ENCODE data around the gene HBZ.
"Not testable (repeated sequence)": the region's sequence is repeated elsewhere in the genome, so short reads cannot be mapped to it uniquely, and the experiment has no call there.

Gene HBZ

DNA sequence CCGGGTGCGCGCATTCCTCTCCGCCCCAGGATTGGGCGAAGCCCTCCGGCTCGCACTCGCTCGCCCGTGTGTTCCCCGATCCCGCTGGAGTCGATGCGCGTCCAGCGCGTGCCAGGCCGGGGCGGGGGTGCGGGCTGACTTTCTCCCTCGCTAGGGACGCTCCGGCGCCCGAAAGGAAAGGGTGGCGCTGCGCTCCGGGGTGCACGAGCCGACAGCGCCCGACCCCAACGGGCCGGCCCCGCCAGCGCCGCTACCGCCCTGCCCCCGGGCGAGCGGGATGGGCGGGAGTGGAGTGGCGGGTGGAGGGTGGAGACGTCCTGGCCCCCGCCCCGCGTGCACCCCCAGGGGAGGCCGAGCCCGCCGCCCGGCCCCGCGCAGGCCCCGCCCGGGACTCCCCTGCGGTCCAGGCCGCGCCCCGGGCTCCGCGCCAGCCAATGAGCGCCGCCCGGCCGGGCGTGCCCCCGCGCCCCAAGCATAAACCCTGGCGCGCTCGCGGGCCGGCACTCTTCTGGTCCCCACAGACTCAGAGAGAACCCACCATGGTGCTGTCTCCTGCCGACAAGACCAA, 20.0 kb downstream of the HBZ start, which contains the start of gene HBA2:
Gene HBA2, plus strand, starts transcription at position 503 of the 568 bp plus-strand sequence. Its CDS starts 37 bp downstream, at position 540.
- H3K23ac ChIP-seq (ENCODE audit: low read depth, low read length, poor library complexity); H3K79me1 ChIP-seq (ENCODE audit: low read depth, low read length); H3K4me2 ChIP-seq (ENCODE audit: insufficient read depth, low read length, poor library complexity, severe bottlenecking); H4K8ac ChIP-seq (ENCODE audit: low read depth, low read length); H4K91ac ChIP-seq (ENCODE audit: low read depth, low read length, poor library complexity); H3K4ac ChIP-seq (ENCODE audit: low read length); H2AFZ ChIP-seq (ENCODE audit: low read length); H3K9me3 ChIP-seq (replicated peaks in 1 of 2; ENCODE audit: control insufficient read depth in 2 of 2, insufficient read depth in 1 of 2, low read depth in 1 of 2, low read length in 2 of 2); H3K4me1 ChIP-seq (ENCODE audit: control insufficient read depth in 2 of 2, insufficient read depth in 1 of 2, low read depth in 1 of 2, low read length in 2 of 2); H2BK12ac ChIP-seq (ENCODE audit: low read length); H2BK5ac ChIP-seq (ENCODE audit: low read length); H3K9ac ChIP-seq (ENCODE audit: low read depth, low read length, poor library complexity); H3K18ac ChIP-seq (ENCODE audit: low read length); H3K27ac ChIP-seq (replicated peaks; ENCODE audit: low read length); H3K14ac ChIP-seq (ENCODE audit: low read length); H2BK15ac ChIP-seq (ENCODE audit: low read length); H2BK120ac ChIP-seq (ENCODE audit: low read depth, low read length); H3K4me3 ChIP-seq (ENCODE audit: low read length in 2 of 2); DNase-seq (ENCODE audit: low spot score); H3K36me3 ChIP-seq (replicated peaks in 1 of 2; ENCODE audit: control insufficient read depth in 2 of 2, insufficient read depth in 2 of 2, low read length in 2 of 2); H2AK5ac ChIP-seq (ENCODE audit: low read depth, low read length): not testable (repeated sequence)
- H3K27me3 ChIP-seq (ENCODE audit: control insufficient read depth in 3 of 3, insufficient read depth in 3 of 3, low read depth in 1 of 3, low read length in 3 of 3), result peaks cover 23 to 72% (median 66%) of the 10 kb centered on the region in 3 experiments
- no CpG with 5 or more reads among the region's 74 CpGs for WGBS, 2 donors (ENCODE audit: extremely low coverage in 2 of 2, insufficient read length in 2 of 2, insufficient replicate concordance in 1 of 2)

- H4K8ac ChIP-seq (ENCODE audit: low read depth, low read length); H2BK120ac ChIP-seq (ENCODE audit: low read depth, low read length); H3K14ac ChIP-seq (ENCODE audit: low read length); H3K4me1 ChIP-seq (ENCODE audit: control insufficient read depth in 2 of 2, insufficient read depth in 1 of 2, low read depth in 1 of 2, low read length in 2 of 2); H4K91ac ChIP-seq (ENCODE audit: low read depth, low read length, poor library complexity); H3K4me3 ChIP-seq (ENCODE audit: low read length in 2 of 2); H3K18ac ChIP-seq (ENCODE audit: low read length); H3K79me1 ChIP-seq (ENCODE audit: low read depth, low read length); H3K23ac ChIP-seq (ENCODE audit: low read depth, low read length, poor library complexity); H3K9me3 ChIP-seq (replicated peaks in 1 of 2; ENCODE audit: control insufficient read depth in 2 of 2, insufficient read depth in 1 of 2, low read depth in 1 of 2, low read length in 2 of 2); H3K36me3 ChIP-seq (replicated peaks in 1 of 2; ENCODE audit: control insufficient read depth in 2 of 2, insufficient read depth in 2 of 2, low read length in 2 of 2); H2AFZ ChIP-seq (ENCODE audit: low read length); H2BK15ac ChIP-seq (ENCODE audit: low read length); H2BK5ac ChIP-seq (ENCODE audit: low read length); H3K4ac ChIP-seq (ENCODE audit: low read length); H3K9ac ChIP-seq (ENCODE audit: low read depth, low read length, poor library complexity); DNase-seq (ENCODE audit: low spot score); H2BK12ac ChIP-seq (ENCODE audit: low read length); H3K4me2 ChIP-seq (ENCODE audit: insufficient read depth, low read length, poor library complexity, severe bottlenecking); H2AK5ac ChIP-seq (ENCODE audit: low read depth, low read length); H3K27ac ChIP-seq (replicated peaks; ENCODE audit: low read length): not testable (repeated sequence)
- WGBS, 2 donors (ENCODE audit: extremely low coverage in 2 of 2, insufficient read length in 2 of 2, insufficient replicate concordance in 1 of 2), result no CpG with 5 or more reads among the region's 44 CpGs
- peaks cover 26 to 72% (median 66%) of the 10 kb centered on the region in 3 experiments for H3K27me3 ChIP-seq (ENCODE audit: control insufficient read depth in 3 of 3, insufficient read depth in 3 of 3, low read depth in 1 of 3, low read length in 3 of 3)
Observed at GRCh38 chr16:173211-173854, 20.9 kb downstream of the HBZ start.

DNA sequence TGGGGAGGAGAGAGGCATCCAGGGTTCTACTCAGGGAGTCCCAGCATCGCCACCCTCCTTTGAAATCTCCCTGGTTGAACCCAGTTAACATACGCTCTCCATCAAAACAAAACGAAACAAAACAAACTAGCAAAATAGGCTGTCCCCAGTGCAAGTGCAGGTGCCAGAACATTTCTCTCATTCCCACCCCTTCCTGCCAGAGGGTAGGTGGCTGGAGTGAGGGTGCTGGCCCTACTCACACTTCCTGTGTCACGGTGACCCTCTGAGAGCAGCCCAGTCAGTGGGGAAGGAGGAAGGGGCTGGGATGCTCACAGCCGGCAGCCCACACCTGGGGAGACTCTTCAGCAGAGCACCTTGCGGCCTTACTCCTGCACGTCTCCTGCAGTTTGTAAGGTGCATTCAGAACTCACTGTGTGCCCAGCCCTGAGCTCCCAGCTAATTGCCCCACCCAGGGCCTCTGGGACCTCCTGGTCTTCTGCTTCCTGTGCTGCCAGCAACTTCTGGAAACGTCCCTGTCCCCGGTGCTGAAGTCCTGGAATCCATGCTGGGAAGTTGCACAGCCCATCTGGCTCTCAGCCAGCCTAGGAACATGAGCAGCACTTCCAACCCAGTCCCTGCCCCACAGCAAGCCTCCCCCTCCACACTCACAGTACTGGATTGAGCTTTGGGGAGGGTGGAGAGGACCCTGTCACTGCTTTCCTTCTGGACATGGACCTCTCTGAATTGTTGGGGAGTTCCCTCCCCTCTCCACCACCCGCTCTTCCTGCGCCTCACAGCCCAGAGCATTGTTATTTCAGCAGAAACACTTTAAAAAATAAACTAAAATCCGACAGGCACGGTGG, 21.7 kb downstream of the HBZ start:
- H3K4me1 ChIP-seq (ENCODE audit: control insufficient read depth in 2 of 2, insufficient read depth in 1 of 2, low read depth in 1 of 2, low read length in 2 of 2); H2BK120ac ChIP-seq (ENCODE audit: low read depth, low read length); H3K27ac ChIP-seq (replicated peaks; ENCODE audit: low read length); H3K4me2 ChIP-seq (ENCODE audit: insufficient read depth, low read length, poor library complexity, severe bottlenecking); H3K9ac ChIP-seq (ENCODE audit: low read depth, low read length, poor library complexity); H3K23ac ChIP-seq (ENCODE audit: low read depth, low read length, poor library complexity); H3K18ac ChIP-seq (ENCODE audit: low read length); H2BK15ac ChIP-seq (ENCODE audit: low read length); DNase-seq (ENCODE audit: low spot score); H3K4me3 ChIP-seq (ENCODE audit: low read length in 2 of 2); H2BK5ac ChIP-seq (ENCODE audit: low read length); H3K79me1 ChIP-seq (ENCODE audit: low read depth, low read length); H2AFZ ChIP-seq (ENCODE audit: low read length); H2BK12ac ChIP-seq (ENCODE audit: low read length); H3K36me3 ChIP-seq (replicated peaks in 1 of 2; ENCODE audit: control insufficient read depth in 2 of 2, insufficient read depth in 2 of 2, low read length in 2 of 2); H3K9me3 ChIP-seq (replicated peaks in 1 of 2; ENCODE audit: control insufficient read depth in 2 of 2, insufficient read depth in 1 of 2, low read depth in 1 of 2, low read length in 2 of 2); H3K4ac ChIP-seq (ENCODE audit: low read length); H4K91ac ChIP-seq (ENCODE audit: low read depth, low read length, poor library complexity); H3K14ac ChIP-seq (ENCODE audit: low read length); H2AK5ac ChIP-seq (ENCODE audit: low read depth, low read length); H4K8ac ChIP-seq (ENCODE audit: low read depth, low read length): not testable (repeated sequence)
- H3K27me3 ChIP-seq (ENCODE audit: control insufficient read depth in 3 of 3, insufficient read depth in 3 of 3, low read depth in 1 of 3, low read length in 3 of 3), result peaks cover 23 to 68% (median 63%) of the 10 kb centered on the region in 3 experiments
- WGBS, 2 donors (ENCODE audit: extremely low coverage in 2 of 2, insufficient read length in 2 of 2, insufficient replicate concordance in 1 of 2), result no CpG with 5 or more reads among the region's 13 CpGs
